Measurements from ENCODE around the gene STRIP2. TPM values are rescaled to one million over a fixed set of nuclear protein-coding genes. Genes with fewer than 3 reads are reported as not detected.

STRIP2 gene
- total and polyA plus RNA-seq, 2 donors from 2014 or later: 0.88 to 9.0 TPM

- intact Hi-C loops (cut with DNase I): no loop called here
- H3K9ac ChIP-seq (ENCODE audit: low read length in 3 of 3): no peak overlapping the region
- H3K4me3 ChIP-seq (ENCODE audit: low read length in 3 of 3): no peak overlapping the region
- H3K27me3 ChIP-seq (ENCODE audit: control insufficient read depth, insufficient read depth, low read length): no peaks in the 10 kb centered on the region
- TF ChIP-seq, protein P1, sequence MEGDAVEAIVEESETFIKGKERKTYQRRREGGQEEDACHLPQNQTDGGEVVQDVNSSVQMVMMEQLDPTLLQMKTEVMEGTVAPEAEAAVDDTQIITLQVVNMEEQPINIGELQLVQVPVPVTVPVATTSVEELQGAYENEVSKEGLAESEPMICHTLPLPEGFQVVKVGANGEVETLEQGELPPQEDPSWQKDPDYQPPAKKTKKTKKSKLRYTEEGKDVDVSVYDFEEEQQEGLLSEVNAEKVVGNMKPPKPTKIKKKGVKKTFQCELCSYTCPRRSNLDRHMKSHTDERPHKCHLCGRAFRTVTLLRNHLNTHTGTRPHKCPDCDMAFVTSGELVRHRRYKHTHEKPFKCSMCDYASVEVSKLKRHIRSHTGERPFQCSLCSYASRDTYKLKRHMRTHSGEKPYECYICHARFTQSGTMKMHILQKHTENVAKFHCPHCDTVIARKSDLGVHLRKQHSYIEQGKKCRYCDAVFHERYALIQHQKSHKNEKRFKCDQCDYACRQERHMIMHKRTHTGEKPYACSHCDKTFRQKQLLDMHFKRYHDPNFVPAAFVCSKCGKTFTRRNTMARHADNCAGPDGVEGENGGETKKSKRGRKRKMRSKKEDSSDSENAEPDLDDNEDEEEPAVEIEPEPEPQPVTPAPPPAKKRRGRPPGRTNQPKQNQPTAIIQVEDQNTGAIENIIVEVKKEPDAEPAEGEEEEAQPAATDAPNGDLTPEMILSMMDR (IDR thresholded peaks at IDR 0.05; ENCODE audit: borderline replicate concordance, extremely low read depth, insufficient read depth): no peak
- no peaks in the 10 kb centered on the region for H3K9me3 ChIP-seq (ENCODE audit: control insufficient read depth in 2 of 3, insufficient read depth in 1 of 3, low read length in 3 of 3)
- DNase-seq: no peak
- no peak for FAIRE-seq
- no peaks in the 10 kb centered on the region for H3K36me3 ChIP-seq (ENCODE audit: control insufficient read depth in 2 of 3, insufficient read depth in 3 of 3, low read length in 3 of 3)
- no peak overlapping the region for H3K27ac ChIP-seq (ENCODE audit: low read depth in 2 of 2, low read length in 2 of 2)
- peaks cover 0 to 3% (median 0%) of the 10 kb centered on the region in 3 donors for H3K4me1 ChIP-seq (ENCODE audit: control insufficient read depth in 2 of 3, insufficient read depth in 2 of 3, low read depth in 1 of 3, low read length in 3 of 3)
These were observed 61.8 kb downstream of the STRIP2 start for GRCh38 chr7:129495987-129496386.

DNA sequence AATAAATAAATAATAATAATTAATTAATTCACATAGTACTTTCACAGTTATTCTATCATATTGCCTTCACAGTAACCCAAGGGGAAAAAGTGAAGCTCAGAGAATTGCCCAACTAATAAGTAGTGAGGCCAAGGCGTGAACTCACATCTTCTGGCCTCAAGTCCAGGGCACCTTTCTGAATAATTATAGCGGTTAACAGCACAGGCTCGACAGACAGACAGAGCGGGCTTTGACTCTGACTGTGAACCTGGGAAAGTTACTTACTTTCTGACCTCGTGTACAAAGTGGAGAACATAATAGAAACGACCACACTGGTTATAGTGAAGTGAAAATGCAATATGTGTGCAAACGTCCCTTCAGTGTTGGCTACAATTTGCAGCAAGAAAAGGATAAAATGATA lies 62.4 kb downstream of the STRIP2 start:
- intact Hi-C loops (cut with DNase I): no loop called here
- FAIRE-seq: no peak

GRCh38 chr7:129497156-129497555 lies 62.9 kb downstream of the STRIP2 start:
- Histone ChIP-seq H3K4me1 (ENCODE audit: control insufficient read depth in 2 of 3, insufficient read depth in 2 of 3, low read depth in 1 of 3, low read length in 3 of 3) (peaks cover 0 to 3% (median 0%) of the 10 kb centered on the region in 3 donors), H3K36me3 (ENCODE audit: control insufficient read depth in 2 of 3, insufficient read depth in 3 of 3, low read length in 3 of 3) (no peaks in the 10 kb centered on the region), H3K4me3 (ENCODE audit: low read length in 3 of 3) (no peak overlapping the region), H3K27ac (ENCODE audit: low read depth in 2 of 2, low read length in 2 of 2) (no peak overlapping the region), H3K9ac (ENCODE audit: low read length in 3 of 3) (no peak overlapping the region), H3K9me3 (ENCODE audit: control insufficient read depth in 2 of 3, insufficient read depth in 1 of 3, low read length in 3 of 3) (no peaks in the 10 kb centered on the region), H3K27me3 (ENCODE audit: control insufficient read depth, insufficient read depth, low read length) (no peaks in the 10 kb centered on the region)
- DNase-seq (peak in 2 of 5 donors; percentile 42 to 47), FAIRE-seq (no peak)
- intact Hi-C loops (cut with DNase I): no loop called here
- TF ChIP-seq, protein P1 (IDR thresholded peaks at IDR 0.05; ENCODE audit: borderline replicate concordance, extremely low read depth, insufficient read depth): no peak

More for the DNA sequence above, 62.4 kb downstream of the STRIP2 start:
- H3K27ac ChIP-seq (ENCODE audit: low read depth in 2 of 2, low read length in 2 of 2): no peak overlapping the region
- no peaks in the 10 kb centered on the region for H3K36me3 ChIP-seq (ENCODE audit: control insufficient read depth in 2 of 3, insufficient read depth in 3 of 3, low read length in 3 of 3)
- no peaks in the 10 kb centered on the region for H3K27me3 ChIP-seq (ENCODE audit: control insufficient read depth, insufficient read depth, low read length)
- no peaks in the 10 kb centered on the region for H3K9me3 ChIP-seq (ENCODE audit: control insufficient read depth in 2 of 3, insufficient read depth in 1 of 3, low read length in 3 of 3)
- no peak for DNase-seq
- TF ChIP-seq, protein P1 (IDR thresholded peaks at IDR 0.05; ENCODE audit: borderline replicate concordance, extremely low read depth, insufficient read depth): no peak
- peaks cover 0 to 3% (median 0%) of the 10 kb centered on the region in 3 donors for H3K4me1 ChIP-seq (ENCODE audit: control insufficient read depth in 2 of 3, insufficient read depth in 2 of 3, low read depth in 1 of 3, low read length in 3 of 3)
- H3K9ac ChIP-seq (ENCODE audit: low read length in 3 of 3): no peak overlapping the region
- H3K4me3 ChIP-seq (ENCODE audit: low read length in 3 of 3): no peak overlapping the region

- DNase-seq (no peak), FAIRE-seq (no peak)
- Histone ChIP-seq H3K4me1 (ENCODE audit: control insufficient read depth in 2 of 3, insufficient read depth in 2 of 3, low read depth in 1 of 3, low read length in 3 of 3) (peaks cover 0 to 7% (median 0%) of the 10 kb centered on the region in 3 donors), H3K27ac (ENCODE audit: low read depth in 2 of 2, low read length in 2 of 2) (no peak overlapping the region), H3K4me3 (ENCODE audit: low read length in 3 of 3) (no peak overlapping the region), H3K9me3 (ENCODE audit: control insufficient read depth in 2 of 3, insufficient read depth in 1 of 3, low read length in 3 of 3) (no peaks in the 10 kb centered on the region), H3K27me3 (ENCODE audit: control insufficient read depth, insufficient read depth, low read length) (no peaks in the 10 kb centered on the region), H3K36me3 (ENCODE audit: control insufficient read depth in 2 of 3, insufficient read depth in 3 of 3, low read length in 3 of 3) (no peaks in the 10 kb centered on the region), H3K9ac (ENCODE audit: low read length in 3 of 3) (no peak overlapping the region)
- intact Hi-C loops (cut with DNase I): no loop called here
- TF ChIP-seq, protein P1 (IDR thresholded peaks at IDR 0.05; ENCODE audit: borderline replicate concordance, extremely low read depth, insufficient read depth): no peak
These were observed 63.8 kb downstream of the STRIP2 start for GRCh38 chr7:129498021-129498420.
